GM23338 (cell line): ENCODE measurements around the gene YBEY. TPM values are rescaled to one million over a fixed set of nuclear protein-coding genes. Genes with fewer than 3 reads are reported as not detected.

Experiments used
- ATAC-seq: fragments of 200-7000 bp; cut with Tn5 transposase; 3 replicates; pipeline ENCODE4 v1.9.1; 2020
- DNase-seq: peaks from one replicate; pipeline ENCODE4 v3.0.0-alpha.2; 2015; ENCODE audit warnings: low spot score
- H2AFZ ChIP-seq: fragments of 200-600 bp; sonication (generic); 2 replicates; pipeline ENCODE4 v1.8.0; 2016; ENCODE audit warnings: antibody characterized with exemption, mild to moderate bottlenecking, moderate library complexity
- H3F3A ChIP-seq: fragments of 200-600 bp; sonication (generic); replicated peaks from 2 replicates; pipeline ENCODE4 v1.8.0; 2017; ENCODE audit warnings: antibody characterized with exemption, mixed run types, low read depth
- H3K27ac ChIP-seq: fragments of 200-600 bp; sonication (generic); 2 replicates; pipeline ENCODE4 v1.6.1; 2016; ENCODE audit warnings: low read depth
- H3K27me3 ChIP-seq: fragments of 200-600 bp; sonication (generic); 2 replicates; pipeline ENCODE4 v1.8.0; 2016; ENCODE audit warnings: mild to moderate bottlenecking, mixed run types, moderate library complexity; ENCODE audit not compliant: insufficient read depth
- H3K36me3 ChIP-seq: fragments of 200-600 bp; sonication (generic); 2 replicates; pipeline ENCODE4 v1.8.0; 2016; ENCODE audit warnings: mild to moderate bottlenecking; ENCODE audit not compliant: insufficient read depth
- H3K4me1 ChIP-seq: fragments of 200-600 bp; sonication (generic); 2 replicates; pipeline ENCODE4 v1.8.0; 2016; ENCODE audit warnings: mild to moderate bottlenecking, moderate library complexity; ENCODE audit not compliant: insufficient read depth
- H3K4me2 ChIP-seq: fragments of 200-600 bp; sonication (generic); 2 replicates; pipeline ENCODE4 v1.7.1; 2017; ENCODE audit warnings: mixed run types
- H3K4me3 ChIP-seq: fragments of 200-600 bp; sonication (generic); 2 replicates; pipeline ENCODE4 v1.6.1; 2016; ENCODE audit warnings: mixed run types
- H3K79me2 ChIP-seq: fragments of 200-600 bp; sonication (generic); replicated peaks from 2 replicates; pipeline ENCODE4 v1.8.0; 2017; ENCODE audit warnings: mild to moderate bottlenecking; ENCODE audit not compliant: insufficient read depth
- H3K9me2 ChIP-seq: fragments of 200-600 bp; sonication (generic); 2 replicates; pipeline ENCODE4 v1.8.0; 2017; ENCODE audit not compliant: insufficient read depth
- H4K20me1 ChIP-seq: fragments of 200-600 bp; sonication (generic); replicated peaks from 2 replicates; pipeline ENCODE4 v1.8.0; 2017; ENCODE audit warnings: mild to moderate bottlenecking; ENCODE audit not compliant: insufficient read depth
- H3K27ac Mint-ChIP-seq: 2 replicates; pipeline ENCODE4 v1.8.0; 2020; ENCODE audit warnings: inconsistent platforms, mild to moderate bottlenecking, moderate library complexity, mixed read lengths
- H3K27me3 Mint-ChIP-seq: 3 replicates; pipeline ENCODE4 v1.8.0; 2022; ENCODE audit warnings: low read depth, mild to moderate bottlenecking, moderate library complexity, mixed read lengths, inconsistent platforms; ENCODE audit not compliant: insufficient read depth, poor library complexity
- H3K36me3 Mint-ChIP-seq: 3 replicates; pipeline ENCODE4 v1.8.0; 2021; ENCODE audit warnings: low read depth, mild to moderate bottlenecking, inconsistent platforms, moderate library complexity, mixed read lengths
- H3K4me1 Mint-ChIP-seq: 3 replicates; pipeline ENCODE4 v1.8.0; 2020; ENCODE audit warnings: mild to moderate bottlenecking, inconsistent platforms, mixed read lengths
- H3K4me3 Mint-ChIP-seq: 3 replicates; pipeline ENCODE4 v1.8.0; 2021; ENCODE audit warnings: moderate library complexity, mild to moderate bottlenecking, inconsistent platforms, mixed read lengths
- H3K9me3 Mint-ChIP-seq: 3 replicates; pipeline ENCODE4 v1.8.0; 2020; ENCODE audit warnings: moderate library complexity, mild to moderate bottlenecking, inconsistent platforms, mixed read lengths
- CREB1 ChIP-seq: fragments of 250-450 bp; sonication (Bioruptor Pico); IDR thresholded peaks from 2 replicates; pipeline ENCODE4 v1.5.0; 2020; ENCODE audit warnings: low read depth, mild to moderate bottlenecking, moderate library complexity
- ETS1 ChIP-seq: IDR thresholded peaks from 2 replicates; pipeline ENCODE4 v1.6.1; 2016; ENCODE audit warnings: antibody characterized with exemption
- EZH2phosphoT487 ChIP-seq: fragments of 200-600 bp; sonication (generic); IDR thresholded peaks from one replicate; pipeline ENCODE4 v1.8.1; 2018; ENCODE audit warnings: antibody characterized with exemption; ENCODE audit not compliant: unreplicated experiment
- JUNB ChIP-seq: IDR thresholded peaks from one replicate; pipeline ENCODE4 v1.6.1; 2016; ENCODE audit warnings: antibody characterized with exemption; ENCODE audit not compliant: unreplicated experiment
- REST ChIP-seq: IDR thresholded peaks from one replicate; pipeline ENCODE4 v1.6.1; 2018; ENCODE audit warnings: antibody characterized with exemption; ENCODE audit not compliant: unreplicated experiment
- STAT1 ChIP-seq: IDR thresholded peaks from one replicate; pipeline ENCODE4 v1.6.1; 2016; ENCODE audit warnings: antibody characterized with exemption; ENCODE audit not compliant: unreplicated experiment
- ZNF114 ChIP-seq: fragments of 250-450 bp; sonication (Bioruptor Pico); IDR thresholded peaks from 2 replicates; pipeline ENCODE4 v1.5.0; 2020; ENCODE audit warnings: mild to moderate bottlenecking, moderate library complexity
- ZNF331 ChIP-seq: fragments of 250-450 bp; sonication (Bioruptor Pico); IDR thresholded peaks from 2 replicates; pipeline ENCODE4 v1.5.0; 2020; ENCODE audit warnings: low read depth, mild to moderate bottlenecking, moderate library complexity
- polyA plus RNA-seq: library from polyadenylated mRNA; unstranded; fragments of >200 nt; fragmentation: Nextera tagmentation; extraction: Ambion mirVana; gene quantifications from 2 replicates; pipeline ENCODE4 v1.2.1, GENCODE V29; 2016
- total RNA-seq: library from RNA; depleted of rRNA; stranded (reverse); fragments of >200 nt; shearing (Covaris generic); gene quantifications from 2 replicates; pipeline ENCODE4 v1.2.3, GENCODE V29; 2014
- TF ChIP-seq, protein P1 (sequence below): fragments of 250-450 bp; sonication (Bioruptor Pico); IDR thresholded peaks from 2 replicates; pipeline ENCODE4 v1.5.0; 2020; ENCODE audit warnings: mild to moderate bottlenecking, moderate library complexity
- TF ChIP-seq, protein P2 (sequence below), 2 experiments: fragments of 200-600 bp in 1 of 2; sonication (generic) in 1 of 2; conservative IDR thresholded peaks; 2 replicates each; pipeline versions ENCODE4 v1.5.1 to v1.6.1; 2016 to 2017; ENCODE audit warnings: antibody characterized with exemption in 2 of 2, low read depth in 2 of 2, mild to moderate bottlenecking in 2 of 2, moderate library complexity in 1 of 2

The YBEY gene
- total and polyA plus RNA-seq, 2 experiments from 2014 or later = 28.1 to 31.8 TPM

- TF ChIP-seq, protein P1, sequence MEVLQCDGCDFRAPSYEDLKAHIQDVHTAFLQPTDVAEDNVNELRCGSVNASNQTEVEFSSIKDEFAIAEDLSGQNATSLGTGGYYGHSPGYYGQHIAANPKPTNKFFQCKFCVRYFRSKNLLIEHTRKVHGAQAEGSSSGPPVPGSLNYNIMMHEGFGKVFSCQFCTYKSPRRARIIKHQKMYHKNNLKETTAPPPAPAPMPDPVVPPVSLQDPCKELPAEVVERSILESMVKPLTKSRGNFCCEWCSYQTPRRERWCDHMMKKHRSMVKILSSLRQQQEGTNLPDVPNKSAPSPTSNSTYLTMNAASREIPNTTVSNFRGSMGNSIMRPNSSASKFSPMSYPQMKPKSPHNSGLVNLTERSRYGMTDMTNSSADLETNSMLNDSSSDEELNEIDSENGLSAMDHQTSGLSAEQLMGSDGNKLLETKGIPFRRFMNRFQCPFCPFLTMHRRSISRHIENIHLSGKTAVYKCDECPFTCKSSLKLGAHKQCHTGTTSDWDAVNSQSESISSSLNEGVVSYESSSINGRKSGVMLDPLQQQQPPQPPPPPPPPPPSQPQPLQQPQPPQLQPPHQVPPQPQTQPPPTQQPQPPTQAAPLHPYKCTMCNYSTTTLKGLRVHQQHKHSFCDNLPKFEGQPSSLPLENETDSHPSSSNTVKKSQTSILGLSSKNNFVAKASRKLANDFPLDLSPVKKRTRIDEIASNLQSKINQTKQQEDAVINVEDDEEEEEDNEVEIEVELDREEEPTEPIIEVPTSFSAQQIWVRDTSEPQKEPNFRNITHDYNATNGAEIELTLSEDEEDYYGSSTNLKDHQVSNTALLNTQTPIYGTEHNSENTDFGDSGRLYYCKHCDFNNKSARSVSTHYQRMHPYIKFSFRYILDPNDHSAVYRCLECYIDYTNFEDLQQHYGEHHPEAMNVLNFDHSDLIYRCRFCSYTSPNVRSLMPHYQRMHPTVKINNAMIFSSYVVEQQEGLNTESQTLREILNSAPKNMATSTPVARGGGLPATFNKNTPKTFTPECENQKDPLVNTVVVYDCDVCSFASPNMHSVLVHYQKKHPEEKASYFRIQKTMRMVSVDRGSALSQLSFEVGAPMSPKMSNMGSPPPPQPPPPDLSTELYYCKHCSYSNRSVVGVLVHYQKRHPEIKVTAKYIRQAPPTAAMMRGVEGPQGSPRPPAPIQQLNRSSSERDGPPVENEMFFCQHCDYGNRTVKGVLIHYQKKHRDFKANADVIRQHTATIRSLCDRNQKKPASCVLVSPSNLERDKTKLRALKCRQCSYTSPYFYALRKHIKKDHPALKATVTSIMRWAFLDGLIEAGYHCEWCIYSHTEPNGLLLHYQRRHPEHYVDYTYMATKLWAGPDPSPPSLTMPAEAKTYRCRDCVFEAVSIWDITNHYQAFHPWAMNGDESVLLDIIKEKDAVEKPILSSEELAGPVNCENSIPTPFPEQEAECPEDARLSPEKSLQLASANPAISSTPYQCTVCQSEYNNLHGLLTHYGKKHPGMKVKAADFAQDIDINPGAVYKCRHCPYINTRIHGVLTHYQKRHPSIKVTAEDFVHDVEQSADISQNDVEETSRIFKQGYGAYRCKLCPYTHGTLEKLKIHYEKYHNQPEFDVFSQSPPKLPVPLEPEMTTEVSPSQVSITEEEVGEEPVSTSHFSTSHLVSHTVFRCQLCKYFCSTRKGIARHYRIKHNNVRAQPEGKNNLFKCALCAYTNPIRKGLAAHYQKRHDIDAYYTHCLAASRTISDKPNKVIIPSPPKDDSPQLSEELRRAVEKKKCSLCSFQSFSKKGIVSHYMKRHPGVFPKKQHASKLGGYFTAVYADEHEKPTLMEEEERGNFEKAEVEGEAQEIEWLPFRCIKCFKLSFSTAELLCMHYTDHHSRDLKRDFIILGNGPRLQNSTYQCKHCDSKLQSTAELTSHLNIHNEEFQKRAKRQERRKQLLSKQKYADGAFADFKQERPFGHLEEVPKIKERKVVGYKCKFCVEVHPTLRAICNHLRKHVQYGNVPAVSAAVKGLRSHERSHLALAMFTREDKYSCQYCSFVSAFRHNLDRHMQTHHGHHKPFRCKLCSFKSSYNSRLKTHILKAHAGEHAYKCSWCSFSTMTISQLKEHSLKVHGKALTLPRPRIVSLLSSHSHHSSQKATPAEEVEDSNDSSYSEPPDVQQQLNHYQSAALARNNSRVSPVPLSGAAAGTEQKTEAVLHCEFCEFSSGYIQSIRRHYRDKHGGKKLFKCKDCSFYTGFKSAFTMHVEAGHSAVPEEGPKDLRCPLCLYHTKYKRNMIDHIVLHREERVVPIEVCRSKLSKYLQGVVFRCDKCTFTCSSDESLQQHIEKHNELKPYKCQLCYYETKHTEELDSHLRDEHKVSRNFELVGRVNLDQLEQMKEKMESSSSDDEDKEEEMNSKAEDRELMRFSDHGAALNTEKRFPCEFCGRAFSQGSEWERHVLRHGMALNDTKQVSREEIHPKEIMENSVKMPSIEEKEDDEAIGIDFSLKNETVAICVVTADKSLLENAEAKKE (CRISPR knock-in tag) = no peak
- no peak for TF ChIP-seq JUNB
Observed at GRCh38 chr21:46334351-46335140, 48.4 kb downstream of the YBEY start (continued).

DNA sequence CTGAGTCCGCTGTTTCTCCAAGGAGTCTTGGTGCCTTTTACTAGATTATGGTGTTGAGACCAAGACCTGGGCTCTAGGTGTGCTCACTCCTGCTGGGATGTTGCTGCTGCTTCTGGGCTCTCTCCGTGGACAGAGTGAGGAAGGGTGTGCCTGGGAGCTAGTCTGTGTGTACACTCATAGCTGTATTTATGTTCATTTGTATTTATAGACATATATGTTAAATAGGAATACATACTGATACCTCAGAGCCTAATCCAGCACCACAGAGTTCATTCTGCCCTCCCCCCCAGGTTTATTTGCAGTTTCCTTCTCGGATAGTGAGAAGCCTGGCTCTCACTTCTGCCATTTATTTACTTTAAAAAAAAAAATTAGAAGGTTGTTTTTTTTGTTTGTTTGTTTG is 50.5 kb downstream of the YBEY start:
- Histone ChIP-seq H3K27ac (no peak overlapping the region), H3K9me2 (no peaks in the 10 kb centered on the region), H2AFZ (no peak overlapping the region), H4K20me1 (peaks cover 12% of the 10 kb centered on the region), H3K4me1 (no peaks in the 10 kb centered on the region), H3K27me3 (no peaks in the 10 kb centered on the region), H3F3A (no peaks in the 10 kb centered on the region), H3K4me2 (no peak overlapping the region), H3K4me3 (no peak overlapping the region), H3K79me2 (peaks cover 32% of the 10 kb centered on the region), H3K36me3 (peaks cover 4% of the 10 kb centered on the region; the same call in 1 of the 2 replicates)
- DNase-seq (no peak), ATAC-seq (no peak)
- H3K9me3 Mint-ChIP-seq = no peaks in the 10 kb centered on the region
- no peak overlapping the region for H3K27ac Mint-ChIP-seq
- H3K4me1 Mint-ChIP-seq = no peaks in the 10 kb centered on the region
- peaks cover 5% of the 10 kb centered on the region for H3K27me3 Mint-ChIP-seq
- H3K36me3 Mint-ChIP-seq = peaks cover 71% of the 10 kb centered on the region
- H3K4me3 Mint-ChIP-seq = no peak overlapping the region
- no peak for TF ChIP-seq REST
- TF ChIP-seq, protein P2, sequence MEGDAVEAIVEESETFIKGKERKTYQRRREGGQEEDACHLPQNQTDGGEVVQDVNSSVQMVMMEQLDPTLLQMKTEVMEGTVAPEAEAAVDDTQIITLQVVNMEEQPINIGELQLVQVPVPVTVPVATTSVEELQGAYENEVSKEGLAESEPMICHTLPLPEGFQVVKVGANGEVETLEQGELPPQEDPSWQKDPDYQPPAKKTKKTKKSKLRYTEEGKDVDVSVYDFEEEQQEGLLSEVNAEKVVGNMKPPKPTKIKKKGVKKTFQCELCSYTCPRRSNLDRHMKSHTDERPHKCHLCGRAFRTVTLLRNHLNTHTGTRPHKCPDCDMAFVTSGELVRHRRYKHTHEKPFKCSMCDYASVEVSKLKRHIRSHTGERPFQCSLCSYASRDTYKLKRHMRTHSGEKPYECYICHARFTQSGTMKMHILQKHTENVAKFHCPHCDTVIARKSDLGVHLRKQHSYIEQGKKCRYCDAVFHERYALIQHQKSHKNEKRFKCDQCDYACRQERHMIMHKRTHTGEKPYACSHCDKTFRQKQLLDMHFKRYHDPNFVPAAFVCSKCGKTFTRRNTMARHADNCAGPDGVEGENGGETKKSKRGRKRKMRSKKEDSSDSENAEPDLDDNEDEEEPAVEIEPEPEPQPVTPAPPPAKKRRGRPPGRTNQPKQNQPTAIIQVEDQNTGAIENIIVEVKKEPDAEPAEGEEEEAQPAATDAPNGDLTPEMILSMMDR (conservative IDR thresholded peaks at IDR 0.05; ENCODE audit: low read depth in 2 of 2) = no peak
- TF ChIP-seq ETS1 = no peak
- no peak for TF ChIP-seq ZNF331 (CRISPR knock-in tag)
- no peak for TF ChIP-seq JUNB
- TF ChIP-seq STAT1 = no peak
- TF ChIP-seq EZH2phosphoT487 = no peak
- no peak for TF ChIP-seq CREB1 (CRISPR knock-in tag)
- TF ChIP-seq ZNF114 (CRISPR knock-in tag) = no peak
